ENCODE results near the gene SLFN14.
"Not testable (repeated sequence)": the region's sequence is repeated elsewhere in the genome, so short reads cannot be mapped to it uniquely, and the experiment has no call there.

DNA sequence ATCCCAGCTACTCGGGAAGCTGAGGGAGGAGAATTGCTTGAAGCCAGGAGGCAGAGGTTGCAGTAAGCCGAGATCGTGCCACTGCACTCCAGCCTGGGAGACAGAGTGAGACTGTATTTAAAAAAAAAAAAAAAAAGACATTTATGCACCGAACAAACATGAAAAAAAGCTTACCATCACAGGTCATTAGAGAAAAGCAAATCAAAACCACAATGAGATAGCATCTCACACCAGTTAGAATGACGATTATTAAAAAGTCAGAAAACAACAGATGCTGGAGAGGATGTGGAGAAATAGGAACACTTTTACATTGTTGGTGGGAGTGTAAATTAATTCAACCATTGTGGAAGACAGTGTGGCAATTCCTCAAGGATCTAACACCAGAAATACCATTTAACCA is 42.2 kb downstream of the SLFN14 start:
- not testable (repeated sequence) for TF ChIP-seq EZH2phosphoT487 (IDR thresholded peaks at IDR 0.05; ENCODE audit: low read depth)
- TF ChIP-seq, protein P1, sequence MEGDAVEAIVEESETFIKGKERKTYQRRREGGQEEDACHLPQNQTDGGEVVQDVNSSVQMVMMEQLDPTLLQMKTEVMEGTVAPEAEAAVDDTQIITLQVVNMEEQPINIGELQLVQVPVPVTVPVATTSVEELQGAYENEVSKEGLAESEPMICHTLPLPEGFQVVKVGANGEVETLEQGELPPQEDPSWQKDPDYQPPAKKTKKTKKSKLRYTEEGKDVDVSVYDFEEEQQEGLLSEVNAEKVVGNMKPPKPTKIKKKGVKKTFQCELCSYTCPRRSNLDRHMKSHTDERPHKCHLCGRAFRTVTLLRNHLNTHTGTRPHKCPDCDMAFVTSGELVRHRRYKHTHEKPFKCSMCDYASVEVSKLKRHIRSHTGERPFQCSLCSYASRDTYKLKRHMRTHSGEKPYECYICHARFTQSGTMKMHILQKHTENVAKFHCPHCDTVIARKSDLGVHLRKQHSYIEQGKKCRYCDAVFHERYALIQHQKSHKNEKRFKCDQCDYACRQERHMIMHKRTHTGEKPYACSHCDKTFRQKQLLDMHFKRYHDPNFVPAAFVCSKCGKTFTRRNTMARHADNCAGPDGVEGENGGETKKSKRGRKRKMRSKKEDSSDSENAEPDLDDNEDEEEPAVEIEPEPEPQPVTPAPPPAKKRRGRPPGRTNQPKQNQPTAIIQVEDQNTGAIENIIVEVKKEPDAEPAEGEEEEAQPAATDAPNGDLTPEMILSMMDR (IDR thresholded peaks at IDR 0.05; ENCODE audit: low read depth, low read length) = not testable (repeated sequence)
